IMR-90 (cell line): Measurements from ENCODE around the gene PLCH2. TPM values are rescaled to one million over a fixed set of nuclear protein-coding genes. Genes with fewer than 3 reads are reported as not detected.

ENCODE experiments used
- ATAC-seq: fragments of 200-7000 bp; cut with Tn5 transposase; 2 replicates; pipeline ENCODE4 v1.9.1; 2020; ENCODE audit warnings: low read depth, mild to moderate bottlenecking, moderate library complexity
- BruUV-seq: library from RNA; stranded (reverse); fragments of 400-500 nt; replicated peaks from 2 replicates; lab custom pipeline; 2021; lab: Mats Ljungman, UMichigan
- CTCF ChIA-PET: fragments of 300-600 bp; formaldehyde crosslinking; extraction: SDS; loops from one replicate; lab custom pipeline; 2021; ENCODE audit warnings: antibody characterized with exemption; lab: Yijun Ruan, JAX
- POLR2A ChIA-PET: fragments of 300-600 bp; sonication (Branson Sonifier 250); formaldehyde crosslinking; loops from one replicate; lab custom pipeline; 2022; ENCODE audit warnings: antibody characterized with exemption; ENCODE audit not compliant: unreplicated experiment; lab: Charles Lee
- DNase-seq: peaks from one replicate; pipeline ENCODE4 v3.0.0; 2013
- H2AFZ ChIP-seq: replicated peaks from 2 replicates; pipeline ENCODE3; 2013; ENCODE audit warnings: low read length, mild to moderate bottlenecking; ENCODE audit not compliant: poor library complexity
- H2AK5ac ChIP-seq: 2 replicates; pipeline ENCODE4 v1.6.1; 2013; ENCODE audit warnings: low read depth, low read length, inconsistent platforms
- H2AK9ac ChIP-seq: replicated peaks from 2 replicates; pipeline ENCODE3; 2013; ENCODE audit warnings: mild to moderate bottlenecking, low read depth, low read length, moderate library complexity; ENCODE audit not compliant: poor library complexity
- H2BK120ac ChIP-seq: 2 replicates; pipeline ENCODE4 v1.6.1; 2013; ENCODE audit warnings: low read depth, low read length, inconsistent platforms
- H2BK15ac ChIP-seq: 3 replicates; pipeline ENCODE4 v1.6.1; 2013; ENCODE audit warnings: low read depth, low read length, inconsistent platforms
- H2BK20ac ChIP-seq: 2 replicates; pipeline ENCODE4 v1.6.1; 2013; ENCODE audit warnings: low read depth, mild to moderate bottlenecking, inconsistent platforms, low read length, moderate library complexity
- H2BK5ac ChIP-seq: 2 replicates; pipeline ENCODE4 v1.6.1; 2013; ENCODE audit warnings: mild to moderate bottlenecking, low read depth, low read length, inconsistent platforms; ENCODE audit not compliant: poor library complexity, severe bottlenecking
- H3K14ac ChIP-seq: replicated peaks from 2 replicates; pipeline ENCODE4 v1.6.1; 2013; ENCODE audit warnings: low read depth, low read length, inconsistent platforms
- H3K18ac ChIP-seq: 2 replicates; pipeline ENCODE4 v1.6.1; 2013; ENCODE audit warnings: low read depth, low read length, control low read depth
- H3K23ac ChIP-seq: 2 replicates; pipeline ENCODE4 v1.6.1; 2013; ENCODE audit warnings: low read depth, low read length, inconsistent platforms
- H3K27ac ChIP-seq: 2 replicates; pipeline ENCODE4 v1.5.1; 2013; ENCODE audit warnings: mild to moderate bottlenecking, control low read depth, low read length; ENCODE audit not compliant: insufficient read depth
- H3K27me3 ChIP-seq: 2 replicates; pipeline ENCODE4 v1.6.1; 2013; ENCODE audit warnings: low read length; ENCODE audit not compliant: control insufficient read depth, insufficient read depth
- H3K36me3 ChIP-seq: 2 replicates; pipeline ENCODE4 v1.6.1; 2013; ENCODE audit warnings: low read length, mixed read lengths; ENCODE audit not compliant: control insufficient read depth, insufficient read depth
- H3K4ac ChIP-seq: 2 replicates; pipeline ENCODE4 v1.6.1; 2013; ENCODE audit warnings: low read depth, low read length, inconsistent platforms
- H3K4me1 ChIP-seq: 2 replicates; pipeline ENCODE4 v1.6.1; 2013; ENCODE audit warnings: low read length, mixed read lengths; ENCODE audit not compliant: control insufficient read depth, insufficient read depth
- H3K4me2 ChIP-seq: 2 replicates; pipeline ENCODE4 v1.6.1; 2013; ENCODE audit warnings: low read depth, mild to moderate bottlenecking, control low read depth, low read length, moderate library complexity
- H3K4me3 ChIP-seq: 2 replicates; pipeline ENCODE4 v1.5.1; 2013; ENCODE audit warnings: low read depth, mild to moderate bottlenecking, control low read depth, low read length, moderate library complexity; ENCODE audit not compliant: insufficient read depth
- H3K56ac ChIP-seq: 2 replicates; pipeline ENCODE4 v1.6.1; 2013; ENCODE audit warnings: low read length, inconsistent platforms; ENCODE audit not compliant: insufficient read depth; ENCODE audit errors: extremely low read depth
- H3K79me1 ChIP-seq, 2 experiments: 2 replicates each; pipeline ENCODE4 v1.6.1; 2013; ENCODE audit warnings: low read length in 2 of 2, inconsistent platforms in 1 of 2, low read depth in 1 of 2
- H3K9ac ChIP-seq: 2 replicates; pipeline ENCODE4 v1.6.1; 2013; ENCODE audit warnings: low read depth, low read length, control low read depth
- H3K9me1 ChIP-seq: 2 replicates; pipeline ENCODE4 v1.6.1; 2013; ENCODE audit warnings: low read length, inconsistent platforms; ENCODE audit not compliant: insufficient read depth
- H3K9me3 ChIP-seq: 2 replicates; pipeline ENCODE4 v1.6.1; 2013; ENCODE audit warnings: low read length; ENCODE audit not compliant: control insufficient read depth, insufficient read depth
- H4K20me1 ChIP-seq: 2 replicates; pipeline ENCODE4 v1.6.1; 2013; ENCODE audit warnings: low read length, inconsistent platforms; ENCODE audit not compliant: insufficient read depth
- H4K5ac ChIP-seq: 2 replicates; pipeline ENCODE4 v1.6.1; 2013; ENCODE audit warnings: mild to moderate bottlenecking, low read depth, low read length, control low read depth
- H4K8ac ChIP-seq, 2 experiments: 2 replicates each; pipeline ENCODE4 v1.6.1; 2013; ENCODE audit warnings: low read depth in 2 of 2, low read length in 2 of 2, control low read depth in 1 of 2, inconsistent platforms in 1 of 2
- H4K91ac ChIP-seq: 2 replicates; pipeline ENCODE4 v1.6.1; 2013; ENCODE audit warnings: low read depth, low read length, inconsistent platforms; ENCODE audit not compliant: insufficient read depth
- RCOR1 ChIP-seq: IDR thresholded peaks from 2 replicates; pipeline ENCODE4 v1.6.1; 2012; ENCODE audit warnings: mild to moderate bottlenecking, low read length, improper control_type of control experiment; ENCODE audit not compliant: insufficient replicate concordance
- WGBS, 2 experiments: methylation state at CpG; one replicate each; pipeline versions ENCODE4 v1.1.5 to v1.1.7; 2013; ENCODE audit warnings: missing lambda C conversion rate in 2 of 2; ENCODE audit not compliant: insufficient read length in 1 of 2; ENCODE audit errors: extremely low coverage in 2 of 2; 5-methylcytosine and 5-hydroxymethylcytosine counted together
- dilution Hi-C: fragments of 300-500 bp; cut with HindIII; formaldehyde crosslinking; loops from one replicate; pipeline ENCODE4 v1.14.3; 2018; ENCODE audit warnings: low sequenced_read_pairs; ENCODE audit not compliant: unreplicated experiment
- in situ Hi-C: fragments of 300-500 bp; cut with MboI; formaldehyde crosslinking; loops from 3 replicates; pipeline ENCODE4 v1.14.3; 2019; ENCODE audit warnings: low sequenced_read_pairs, inconsistent platforms, mixed read lengths
- intact Hi-C: fragments of 100-400 bp; cut with micrococcal nuclease; formaldehyde crosslinking; loops from 2 replicates; pipeline ENCODE4 v1.10.0; 2022
- polyA plus RNA-seq, 3 experiments: library from polyadenylated mRNA; depleted of rRNA; stranded (reverse); fragments of >200 nt; gene quantifications; 2 replicates each; pipeline ENCODE4 v1.2.3, GENCODE V29; 2012; ENCODE audit warnings: low replicate concordance in 1 of 3
- total RNA-seq: library from RNA; depleted of rRNA; stranded (reverse); fragments of >200 nt; gene quantifications from 2 replicates; pipeline ENCODE4 v1.2.3, GENCODE V29; 2012
- TF ChIP-seq, protein P1 (sequence below): fragments of 150-350 bp; IDR thresholded peaks from 2 replicates; pipeline ENCODE4 v1.6.1; 2017; ENCODE audit warnings: mild to moderate bottlenecking, antibody characterized with exemption, low read length, low read depth

The PLCH2 gene
- total and polyA plus RNA-seq, 2 of the 4 experiments (the other 2 are of a cell fraction), result 0.18 to 1.9 TPM

DNA sequence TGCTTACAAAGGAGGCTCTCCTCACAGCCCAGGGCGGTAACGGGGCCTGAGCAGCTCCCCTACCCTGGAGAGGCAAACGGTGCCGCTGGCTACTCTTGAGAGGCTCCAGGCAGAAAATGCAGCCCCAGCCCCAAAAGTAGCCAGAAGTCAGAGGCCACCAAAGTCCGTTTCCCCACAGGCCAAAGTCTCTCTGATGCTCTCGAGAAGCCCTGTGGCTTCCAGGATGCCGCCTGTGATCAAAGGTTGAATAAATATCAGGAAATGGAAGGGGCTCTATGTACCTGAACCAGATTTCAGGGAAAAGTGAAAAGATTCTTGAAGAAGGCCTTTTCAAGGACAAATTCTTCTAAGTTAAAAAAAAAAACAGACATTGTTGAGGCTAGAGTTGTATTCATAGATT lies 46.1 kb downstream of the PLCH2 start:
- no peak overlapping the region for H3K27ac ChIP-seq
- WGBS, 2 experiments, result no CpG with 5 or more reads among the region's 7 CpGs
- peaks cover 7 to 51% of the 10 kb centered on the region in 2 experiments for H3K79me1 ChIP-seq
- no peaks in the 10 kb centered on the region for H3K27me3 ChIP-seq
- POLR2A ChIA-PET, result no interaction called here
- H2AK9ac ChIP-seq, result no peak overlapping the region
- no peak overlapping the region for H2BK5ac ChIP-seq
- H3K4me1 ChIP-seq, result peaks cover 25% of the 10 kb centered on the region
- no peak overlapping the region for H2BK20ac ChIP-seq
- H4K5ac ChIP-seq, result no peak overlapping the region
- no peak overlapping the region for H3K14ac ChIP-seq
- ATAC-seq (no peak), DNase-seq (no peak)
- dilution Hi-C loops, result no loop called here
- H3K9me3 ChIP-seq, result no peaks in the 10 kb centered on the region
- H4K20me1 ChIP-seq, result peaks cover 49% of the 10 kb centered on the region
- CTCF ChIA-PET, result no interaction called here
- no peak overlapping the region for H2AFZ ChIP-seq
- H2BK120ac ChIP-seq, result no peak overlapping the region
- H3K4me3 ChIP-seq, result no peak overlapping the region
- in situ Hi-C loops, result no loop called here
- intact Hi-C loops, result no loop called here
- no peak overlapping the region for H3K4ac ChIP-seq
- peaks cover 38% of the 10 kb centered on the region for H3K36me3 ChIP-seq
- H3K56ac ChIP-seq, result no peak overlapping the region
- H4K8ac ChIP-seq, result no peak overlapping the region
- H2BK15ac ChIP-seq, result no peak overlapping the region
- no peak overlapping the region for H2AK5ac ChIP-seq
- TF ChIP-seq, protein P1, sequence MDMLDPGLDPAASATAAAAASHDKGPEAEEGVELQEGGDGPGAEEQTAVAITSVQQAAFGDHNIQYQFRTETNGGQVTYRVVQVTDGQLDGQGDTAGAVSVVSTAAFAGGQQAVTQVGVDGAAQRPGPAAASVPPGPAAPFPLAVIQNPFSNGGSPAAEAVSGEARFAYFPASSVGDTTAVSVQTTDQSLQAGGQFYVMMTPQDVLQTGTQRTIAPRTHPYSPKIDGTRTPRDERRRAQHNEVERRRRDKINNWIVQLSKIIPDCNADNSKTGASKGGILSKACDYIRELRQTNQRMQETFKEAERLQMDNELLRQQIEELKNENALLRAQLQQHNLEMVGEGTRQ, result no peak
- TF ChIP-seq RCOR1, result no peak
- H4K91ac ChIP-seq, result no peak overlapping the region
- H3K18ac ChIP-seq, result no peak overlapping the region
- H3K9ac ChIP-seq, result no peak overlapping the region
- no peak overlapping the region for H3K4me2 ChIP-seq
- BruUV-seq, result no TSS peak
- peaks cover 13% of the 10 kb centered on the region for H3K9me1 ChIP-seq
- no peak overlapping the region for H3K23ac ChIP-seq
